Chondrocyte (in vitro differentiated cells): ENCODE measurements around the gene KRTCAP3. TPM values are rescaled to one million over a fixed set of nuclear protein-coding genes. Genes with fewer than 3 reads are reported as not detected.

ENCODE experiments used
- DNase-seq: peaks from one replicate; pipeline ENCODE4 v3.0.0; 2021; ENCODE audit warnings: mixed read lengths, low spot score
- H3K27ac Mint-ChIP-seq: one replicate; pipeline ENCODE4 v1.8.0; 2021; ENCODE audit warnings: mild to moderate bottlenecking, moderate library complexity, mixed read lengths; ENCODE audit not compliant: unreplicated experiment
- H3K27me3 Mint-ChIP-seq: 2 replicates; pipeline ENCODE4 v1.8.0; 2021; ENCODE audit warnings: low read depth, mixed read lengths
- H3K36me3 Mint-ChIP-seq: 2 replicates; pipeline ENCODE4 v1.8.0; 2021; ENCODE audit warnings: low read depth, mixed read lengths
- H3K4me1 Mint-ChIP-seq: 2 replicates; pipeline ENCODE4 v1.8.0; 2021; ENCODE audit warnings: low read depth, mild to moderate bottlenecking, mixed read lengths
- H3K4me3 Mint-ChIP-seq: one replicate; pipeline ENCODE4 v1.8.0; 2021; ENCODE audit warnings: mild to moderate bottlenecking, moderate library complexity, mixed read lengths; ENCODE audit not compliant: unreplicated experiment
- H3K9me3 Mint-ChIP-seq: 2 replicates; pipeline ENCODE4 v1.8.0; 2021; ENCODE audit warnings: low read depth, mixed read lengths
- total RNA-seq: library from RNA; stranded (reverse); gene quantifications from 3 replicates; pipeline ENCODE4 v1.2.1, GENCODE V29; 2021
- TF ChIP-seq, protein P1 (sequence below): fragments of 200-600 bp; sonication (generic); IDR thresholded peaks from 2 replicates; pipeline ENCODE4 v1.5.0; 2021; ENCODE audit warnings: antibody characterized with exemption, mild to moderate bottlenecking, moderate library complexity

KRTCAP3 gene
- total RNA-seq, 1 donor from 2014 or later = 1.4 TPM

DNA sequence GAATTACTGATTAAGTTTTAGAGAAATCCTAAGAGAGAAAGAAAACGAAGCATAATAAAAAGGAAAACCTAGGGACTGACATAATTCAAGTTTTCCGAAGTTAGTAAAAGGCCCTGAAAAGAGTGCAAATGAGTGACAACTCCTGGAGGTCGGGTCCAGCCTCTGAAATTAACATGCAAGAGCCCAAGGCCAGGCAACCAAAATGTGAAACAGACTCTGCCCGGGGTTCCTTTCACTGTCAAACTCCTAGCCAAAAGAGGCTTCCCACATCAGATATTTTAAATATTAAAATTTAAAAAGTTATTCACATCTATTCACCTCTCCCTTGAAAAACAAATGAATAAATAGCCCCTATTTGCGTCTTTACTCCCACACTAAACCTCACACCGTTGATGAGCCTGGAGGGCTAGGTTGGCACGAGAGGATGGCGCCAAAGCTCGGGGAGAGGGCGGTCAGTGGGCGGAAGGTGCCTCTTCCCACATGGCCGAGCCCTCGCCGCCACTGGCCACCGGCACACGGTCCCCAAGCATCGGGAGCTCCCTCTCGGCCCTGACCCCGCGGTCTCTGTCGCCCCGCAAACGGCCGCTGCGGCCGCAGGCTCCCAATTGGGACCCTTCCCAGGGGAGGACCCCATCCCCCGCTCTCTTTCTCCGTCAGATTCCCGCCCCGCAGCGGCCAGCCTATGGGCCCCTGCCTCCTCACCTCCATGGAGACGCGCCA lies 33.4 kb upstream of the KRTCAP3 start:
- no peaks in the 10 kb centered on the region for H3K9me3 Mint-ChIP-seq
- no peaks in the 10 kb centered on the region for H3K36me3 Mint-ChIP-seq
- TF ChIP-seq, protein P1, sequence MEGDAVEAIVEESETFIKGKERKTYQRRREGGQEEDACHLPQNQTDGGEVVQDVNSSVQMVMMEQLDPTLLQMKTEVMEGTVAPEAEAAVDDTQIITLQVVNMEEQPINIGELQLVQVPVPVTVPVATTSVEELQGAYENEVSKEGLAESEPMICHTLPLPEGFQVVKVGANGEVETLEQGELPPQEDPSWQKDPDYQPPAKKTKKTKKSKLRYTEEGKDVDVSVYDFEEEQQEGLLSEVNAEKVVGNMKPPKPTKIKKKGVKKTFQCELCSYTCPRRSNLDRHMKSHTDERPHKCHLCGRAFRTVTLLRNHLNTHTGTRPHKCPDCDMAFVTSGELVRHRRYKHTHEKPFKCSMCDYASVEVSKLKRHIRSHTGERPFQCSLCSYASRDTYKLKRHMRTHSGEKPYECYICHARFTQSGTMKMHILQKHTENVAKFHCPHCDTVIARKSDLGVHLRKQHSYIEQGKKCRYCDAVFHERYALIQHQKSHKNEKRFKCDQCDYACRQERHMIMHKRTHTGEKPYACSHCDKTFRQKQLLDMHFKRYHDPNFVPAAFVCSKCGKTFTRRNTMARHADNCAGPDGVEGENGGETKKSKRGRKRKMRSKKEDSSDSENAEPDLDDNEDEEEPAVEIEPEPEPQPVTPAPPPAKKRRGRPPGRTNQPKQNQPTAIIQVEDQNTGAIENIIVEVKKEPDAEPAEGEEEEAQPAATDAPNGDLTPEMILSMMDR = no peak
- peak overlapping the region; percentile 85 for H3K4me3 Mint-ChIP-seq
- H3K27ac Mint-ChIP-seq = peak overlapping the region; percentile 87
- peaks cover 22% of the 10 kb centered on the region for H3K4me1 Mint-ChIP-seq
- DNase-seq = no peak
- no peaks in the 10 kb centered on the region for H3K27me3 Mint-ChIP-seq

DNA sequence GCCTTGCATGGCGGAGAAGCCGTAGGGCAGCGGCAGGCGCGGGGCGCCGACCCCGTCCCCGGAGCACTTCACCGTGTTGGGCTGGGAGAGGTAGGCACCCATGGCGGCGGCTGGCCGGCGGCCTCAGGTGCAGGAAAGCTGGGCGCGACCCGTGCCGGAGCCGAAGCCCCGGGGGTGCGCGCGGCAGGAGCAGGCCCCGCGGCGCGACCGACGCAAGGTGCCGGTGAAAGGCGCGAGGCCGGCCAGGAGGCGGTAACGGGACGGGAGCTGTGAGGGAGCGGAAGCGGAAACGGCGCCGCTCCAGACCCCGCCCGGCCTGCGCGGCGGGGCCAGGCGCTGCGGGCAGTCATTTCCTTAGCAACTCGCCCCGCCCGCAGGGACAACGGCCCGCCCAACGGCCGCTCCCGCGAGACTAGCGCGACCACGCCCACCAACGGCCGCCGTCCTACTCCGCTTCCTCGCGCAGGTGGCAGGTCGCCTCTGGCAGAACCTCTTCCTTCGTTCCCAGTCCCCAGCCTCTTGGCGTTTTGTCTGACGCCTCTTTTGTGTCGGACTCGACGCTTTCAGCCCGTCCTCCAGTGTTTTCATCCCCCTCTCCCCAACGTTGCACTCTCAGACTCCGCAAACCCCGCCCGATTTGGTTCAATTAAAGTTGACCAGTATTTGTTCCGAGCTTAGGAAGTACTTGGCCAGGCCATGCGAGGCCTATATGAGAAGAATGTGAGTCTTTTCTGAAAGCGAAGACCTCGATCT lies 32.7 kb upstream of the KRTCAP3 start, which contains the start of gene PPM1G:
Gene PPM1G, minus strand, starts transcription at position 271 of the 753 bp plus-strand sequence. Its CDS starts 169 bp downstream, at position 102.
- Mint-ChIP-seq H3K4me3 (peak within 1 kb of the TSS; percentile 85), H3K4me1 (peaks cover 22% of the 10 kb centered on the region), H3K27ac (peak within 1 kb of the TSS; percentile 87), H3K27me3 (no peaks in the 10 kb centered on the region), H3K9me3 (no peaks in the 10 kb centered on the region), H3K36me3 (no peaks in the 10 kb centered on the region)
- TF ChIP-seq, protein P1 = no peak
- peak; percentile 98 for DNase-seq

DNA sequence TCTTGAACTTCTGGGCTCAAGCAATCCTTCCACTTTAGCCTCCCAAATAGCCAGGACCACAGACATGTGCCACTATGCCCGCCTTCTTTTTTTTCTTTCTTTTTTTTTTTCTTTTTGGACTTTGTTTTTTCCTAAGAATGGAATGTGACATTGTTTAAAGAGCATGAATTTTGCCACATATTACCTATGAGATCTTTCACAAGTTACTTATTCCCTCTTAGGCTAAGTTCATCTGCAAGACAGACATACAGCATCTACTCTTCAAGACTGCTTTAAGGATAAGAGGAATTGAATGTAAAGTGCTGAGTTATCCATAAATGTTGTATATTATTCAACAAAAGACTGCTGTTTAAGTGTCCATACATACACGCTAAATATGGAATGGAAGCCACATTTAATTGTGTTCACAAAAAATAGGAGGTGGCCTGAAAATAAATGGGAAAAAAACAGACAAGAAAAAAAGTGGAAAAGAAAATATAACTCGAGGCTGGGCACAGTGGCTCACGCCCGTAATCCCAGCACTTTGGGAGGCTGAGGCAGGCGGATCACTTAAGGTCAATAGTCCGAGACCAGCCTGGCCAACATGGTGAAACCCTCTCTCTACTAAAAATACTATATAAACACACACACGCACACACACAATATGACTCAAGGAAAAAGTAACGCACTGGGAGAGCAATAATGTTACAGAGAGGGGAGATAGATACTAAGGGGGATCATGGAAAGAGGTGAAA lies 29.6 kb upstream of the KRTCAP3 start:
- Mint-ChIP-seq H3K36me3 (no peaks in the 10 kb centered on the region), H3K4me3 (no peak overlapping the region), H3K4me1 (peaks cover 15% of the 10 kb centered on the region), H3K27ac (no peak overlapping the region), H3K9me3 (no peaks in the 10 kb centered on the region), H3K27me3 (no peaks in the 10 kb centered on the region)
- DNase-seq = no peak
- TF ChIP-seq, protein P1 = no peak

DNA sequence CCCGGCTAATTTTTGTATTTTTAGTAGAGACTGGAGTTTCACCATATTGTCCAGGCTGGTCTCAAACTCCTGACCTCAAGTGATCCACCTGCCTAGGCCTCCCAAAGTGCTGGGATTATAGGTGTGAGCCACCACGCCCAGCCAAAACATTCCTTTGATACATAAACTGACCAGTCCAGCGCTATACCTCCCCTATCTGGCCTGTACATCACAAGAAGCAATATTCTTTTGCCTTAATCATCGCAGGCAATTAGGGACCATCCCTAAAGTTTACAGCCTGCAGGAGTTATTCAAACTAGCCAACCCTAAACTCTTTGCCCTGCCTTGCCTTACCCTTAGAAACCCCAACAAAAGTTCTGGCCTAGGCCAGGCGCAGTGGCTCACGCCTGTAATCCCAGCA lies 26.0 kb upstream of the KRTCAP3 start:
- Mint-ChIP-seq H3K9me3 (no peaks in the 10 kb centered on the region), H3K4me1 (no peaks in the 10 kb centered on the region), H3K27ac (no peak overlapping the region), H3K4me3 (no peak overlapping the region), H3K36me3 (no peaks in the 10 kb centered on the region), H3K27me3 (no peaks in the 10 kb centered on the region)
- no peak for DNase-seq
- TF ChIP-seq, protein P1 = no peak

DNA sequence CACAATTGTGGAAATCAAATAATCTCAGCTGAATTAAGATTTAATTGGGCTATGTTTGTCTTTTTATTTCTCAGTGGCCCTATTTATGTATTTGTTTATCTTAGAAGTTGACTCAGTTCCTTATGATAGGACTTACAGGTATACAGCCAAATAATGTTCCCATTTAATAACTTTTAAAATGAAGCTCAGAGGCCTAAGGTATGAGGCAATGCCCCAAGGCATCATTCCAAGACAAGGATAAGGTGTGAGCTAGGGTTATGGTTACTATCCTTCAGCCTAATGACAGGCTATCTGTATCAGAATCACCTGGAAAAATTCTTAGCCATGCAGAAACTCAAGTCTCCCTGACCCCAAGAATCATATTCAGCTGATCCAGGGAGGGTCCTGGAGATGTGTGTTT lies 21.2 kb upstream of the KRTCAP3 start:
- Mint-ChIP-seq H3K4me1 (no peaks in the 10 kb centered on the region), H3K27me3 (no peaks in the 10 kb centered on the region), H3K4me3 (no peak overlapping the region), H3K36me3 (no peaks in the 10 kb centered on the region), H3K9me3 (no peaks in the 10 kb centered on the region), H3K27ac (no peak overlapping the region)
- DNase-seq = no peak
- TF ChIP-seq, protein P1 = no peak
